Heart left ventricle (tissue), 13 donors: ENCODE measurements around the gene DMWD.
A peak's percentile ranks its signal among the peaks of the same experiment; 100 is the strongest.

Experiments used
- CTCF ChIP-seq, 12 donors: fragments of 200-600 bp; sonication (generic) in 4 of 12; IDR thresholded peaks; one replicate each; pipeline versions ENCODE4 v1.5.0 to v1.8.0; 2018 to 2022; ENCODE audit warnings: antibody characterized with exemption in 12 of 12, mild to moderate bottlenecking in 5 of 12
- POLR2A ChIP-seq, 2 donors: fragments of 450-650 bp; IDR thresholded peaks; one replicate each; pipeline ENCODE4 v1.6.1; 2017; ENCODE audit warnings: antibody characterized with exemption in 2 of 2, mild to moderate bottlenecking in 2 of 2, moderate library complexity in 2 of 2
- donor health status: ischemic (EF 13 %, LVEDD 7.1; RV severe dilation, severe dysfunction).
- donor health status: DM: no; HTN: yes; CAD: no.
- donor health status: DM: no; HTN: no; CAD: no.
- donor health status: ischemic (EF 25% LVEDD 6.9; RV normal size, moderate dysfunction).
- donor health status: ischemic (EF 25% LVEDD 5.7; RV mildly dilated, moderate dysfunction).
- donor health status: ischemic (EF 35%, LVEDD 5.7; RV mildly dilated, moderate dysfunction).
- donor health status: nonischemic (EF 11% LVEDD 7.7; RV severe dilation, severe dysfunction).
- donor health status: DM: yes; HTN: yes; CAD: no.
- donor health status: PGD.
- donor health status: ischemic (EF 29% LVEDD 5.4; RV normal size, mild dysfunction).
- donor health status: nonischemic (EF 23%, LVEDD 6.1; RV moderate dilation, normal function).

- peak; percentile 80 to 93 (median 88) for TF ChIP-seq CTCF (IDR thresholded peaks at IDR 0.05)
- TF ChIP-seq POLR2A (IDR thresholded peaks at IDR 0.05), result no peak
Observed at GRCh38 chr19:45798995-45799517, 6.4 kb upstream of the DMWD start.
